H1 (cell line): ENCODE data around the gene ZDHHC22. TPM values are rescaled to one million over a fixed set of nuclear protein-coding genes. Genes with fewer than 3 reads are reported as not detected.

ENCODE experiments used
- ATF2 ChIP-seq: IDR thresholded peaks from 2 replicates; pipeline ENCODE4 v1.6.1; 2012; ENCODE audit warnings: low read length, inconsistent platforms
- CREB1 ChIP-seq: IDR thresholded peaks from 2 replicates; pipeline ENCODE4 v1.6.1; 2012; ENCODE audit warnings: inconsistent platforms
- polyA plus RNA-seq, 7 experiments: library from polyadenylated mRNA; depleted of rRNA in 3 of 7; stranded (reverse) in 5 of 7; unstranded in 2 of 7; fragments of >200 nt in 5 of 7; fragments of 200-250 nt in 2 of 7; gene quantifications; 1 replicate in 5 of 7; 2 replicates in 1 of 7; 4 replicates in 1 of 7; pipeline versions ENCODE4 v1.2.1 to v1.2.3, GENCODE V29; 2011 to 2013; ENCODE audit warnings: missing spikeins in 2 of 7, mixed read lengths in 2 of 7
- total RNA-seq: library from RNA; stranded (reverse); fragmentation: NEBNext Ultra II Directional; extraction: Animal tissue kit (Norgen Biotek cat#: 25700); gene quantifications from 2 replicates; pipeline ENCODE4 v1.2.1, GENCODE V29; 2021

Gene ZDHHC22
- total and polyA plus RNA-seq, 2 of the 8 experiments (the other 6 are each of a cell fraction or from before 2014, with no cell fraction given), result 23.8 to 55.2 TPM

- TF ChIP-seq ATF2 (no peak), CREB1 (no peak)
Observed at GRCh38 chr14:77126461-77126990, 15.1 kb downstream of the ZDHHC22 start (continued).
